CD14-positive monocyte (primary cell): Measurements from ENCODE around the gene GSTT4. TPM values are rescaled to one million over a fixed set of nuclear protein-coding genes. Genes with fewer than 3 reads are reported as not detected.

Experiments used
- DNase-seq, 3 donors: peaks; one replicate each; pipeline ENCODE4 v3.0.0-alpha.2; 2011 to 2022
- H2AFZ ChIP-seq: 2 replicates; pipeline ENCODE4 v1.6.0; 2012; ENCODE audit warnings: mild to moderate bottlenecking, low read depth, low read length, inconsistent platforms; ENCODE audit not compliant: insufficient read depth, poor library complexity, severe bottlenecking
- H3K27ac ChIP-seq, 2 donors: 1 replicate in 1 of 2; 2 replicates in 1 of 2; pipeline ENCODE4 v1.5.1; 2012 to 2013; ENCODE audit warnings: low read length in 2 of 2, control low read depth in 1 of 2, inconsistent platforms in 1 of 2, low read depth in 1 of 2, mild to moderate bottlenecking in 1 of 2
- H3K27me3 ChIP-seq, 2 donors: one replicate each; pipeline versions ENCODE4 v1.6.0 to v1.6.1; 2011 to 2013; ENCODE audit warnings: low read length in 2 of 2; ENCODE audit not compliant: control insufficient read depth in 2 of 2, insufficient read depth in 2 of 2
- H3K36me3 ChIP-seq, 2 donors: replicated peaks in 1 of 2; 1 replicate in 1 of 2; 2 replicates in 1 of 2; pipeline versions ENCODE4 v1.5.1 to v1.6.1; 2012 to 2013; ENCODE audit warnings: low read length in 2 of 2, control low read depth in 1 of 2, inconsistent platforms in 1 of 2, mild to moderate bottlenecking in 1 of 2; ENCODE audit not compliant: insufficient read depth in 2 of 2, control insufficient read depth in 1 of 2
- H3K4me1 ChIP-seq, 2 donors: 1 replicate in 1 of 2; 2 replicates in 1 of 2; pipeline versions ENCODE4 v1.5.1 to v1.6.1; 2012 to 2013; ENCODE audit warnings: low read length in 2 of 2, control low read depth in 1 of 2, inconsistent platforms in 1 of 2, mild to moderate bottlenecking in 1 of 2, moderate library complexity in 1 of 2; ENCODE audit not compliant: insufficient read depth in 2 of 2, control insufficient read depth in 1 of 2
- H3K4me2 ChIP-seq: replicated peaks from 2 replicates; pipeline ENCODE3; 2012; ENCODE audit warnings: low read length, moderate library complexity, mild to moderate bottlenecking; ENCODE audit not compliant: poor library complexity, severe bottlenecking; ENCODE audit errors: extremely low read depth
- H3K4me3 ChIP-seq, 3 experiments: fragments of 200-600 bp in 1 of 3; sonication (generic) in 1 of 3; replicated peaks in 1 of 3; 1 replicate in 2 of 3; 2 replicates in 1 of 3; pipeline ENCODE4 v1.5.1; 2011 to 2013; ENCODE audit warnings: low read length in 3 of 3, mild to moderate bottlenecking in 3 of 3, control low read depth in 2 of 3, low read depth in 2 of 3, inconsistent platforms in 1 of 3, moderate library complexity in 1 of 3
- H3K79me2 ChIP-seq: 2 replicates; pipeline ENCODE4 v1.6.0; 2012; ENCODE audit warnings: mild to moderate bottlenecking, control low read depth, inconsistent platforms, low read length, moderate library complexity; ENCODE audit not compliant: insufficient read depth
- H3K9ac ChIP-seq: 2 replicates; pipeline ENCODE4 v1.6.0; 2017; ENCODE audit warnings: low read length, mild to moderate bottlenecking; ENCODE audit not compliant: insufficient read depth, poor library complexity, severe bottlenecking
- H3K9me3 ChIP-seq, 2 donors: replicated peaks in 1 of 2; 1 replicate in 1 of 2; 2 replicates in 1 of 2; pipeline versions ENCODE4 v1.5.1 to v1.6.1; 2012 to 2013; ENCODE audit warnings: low read length in 2 of 2, control low read depth in 1 of 2; ENCODE audit not compliant: control insufficient read depth in 1 of 2, insufficient read depth in 1 of 2
- H4K20me1 ChIP-seq: 2 replicates; pipeline ENCODE4 v1.6.0; 2012; ENCODE audit warnings: mild to moderate bottlenecking, low read length, control low read depth, moderate library complexity; ENCODE audit not compliant: insufficient read depth
- H3K27ac Mint-ChIP-seq, 7 donors: one replicate each; pipeline ENCODE4 v1.8.0; 2020; ENCODE audit warnings: mild to moderate bottlenecking in 7 of 7, mixed read lengths in 7 of 7, moderate library complexity in 6 of 7, inconsistent platforms in 2 of 7
- H3K27me3 Mint-ChIP-seq, 3 donors: one replicate each; pipeline ENCODE4 v1.8.0; 2021 to 2022; ENCODE audit warnings: low read depth in 3 of 3, mild to moderate bottlenecking in 3 of 3, mixed read lengths in 3 of 3, moderate library complexity in 3 of 3, inconsistent platforms in 1 of 3
- H3K36me3 Mint-ChIP-seq, 2 donors: one replicate each; pipeline ENCODE4 v1.8.0; 2020; ENCODE audit warnings: mixed read lengths in 2 of 2, inconsistent platforms in 1 of 2, mild to moderate bottlenecking in 1 of 2
- H3K4me1 Mint-ChIP-seq: one replicate; pipeline ENCODE4 v1.8.0; 2020; ENCODE audit warnings: mild to moderate bottlenecking, mixed read lengths
- H3K4me3 Mint-ChIP-seq, 2 donors: one replicate each; pipeline ENCODE4 v1.8.0; 2020; ENCODE audit warnings: mild to moderate bottlenecking in 2 of 2, mixed read lengths in 2 of 2, moderate library complexity in 1 of 2
- H3K9me3 Mint-ChIP-seq, 7 donors: one replicate each; pipeline ENCODE4 v1.8.0; 2020 to 2022; ENCODE audit warnings: mixed read lengths in 7 of 7, mild to moderate bottlenecking in 6 of 7, moderate library complexity in 6 of 7, inconsistent platforms in 2 of 7
- WGBS: methylation state at CpG from one replicate; pipeline ENCODE4 v1.1.5; 2013; ENCODE audit warnings: missing lambda C conversion rate; ENCODE audit not compliant: insufficient coverage; 5-methylcytosine and 5-hydroxymethylcytosine counted together
- intact Hi-C, 2 donors: fragments of 100-400 bp; cut with micrococcal nuclease; formaldehyde crosslinking; loops; one replicate each; pipeline versions ENCODE4 v1.15.0 to v1.15.1; 2023
- polyA plus RNA-seq, 3 donors: library from polyadenylated mRNA; depleted of rRNA in 1 of 3; unstranded in 2 of 3; stranded (reverse) in 1 of 3; fragments of 300-500 nt in 2 of 3; fragments of >200 nt in 1 of 3; fragmentation: Illumina TruSeq in 2 of 3; gene quantifications; 1 replicate in 2 of 3; 2 replicates in 1 of 3; pipeline ENCODE4 v1.2.3, GENCODE V29; 2012 to 2021
- TF ChIP-seq, protein P1 (sequence below): fragments of 200-600 bp; IDR thresholded peaks from one replicate; pipeline ENCODE4 v1.8.0; 2022; ENCODE audit warnings: antibody characterized with exemption, mild to moderate bottlenecking

Gene GSTT4
- polyA plus RNA-seq, 3 donors = not detected

DNA sequence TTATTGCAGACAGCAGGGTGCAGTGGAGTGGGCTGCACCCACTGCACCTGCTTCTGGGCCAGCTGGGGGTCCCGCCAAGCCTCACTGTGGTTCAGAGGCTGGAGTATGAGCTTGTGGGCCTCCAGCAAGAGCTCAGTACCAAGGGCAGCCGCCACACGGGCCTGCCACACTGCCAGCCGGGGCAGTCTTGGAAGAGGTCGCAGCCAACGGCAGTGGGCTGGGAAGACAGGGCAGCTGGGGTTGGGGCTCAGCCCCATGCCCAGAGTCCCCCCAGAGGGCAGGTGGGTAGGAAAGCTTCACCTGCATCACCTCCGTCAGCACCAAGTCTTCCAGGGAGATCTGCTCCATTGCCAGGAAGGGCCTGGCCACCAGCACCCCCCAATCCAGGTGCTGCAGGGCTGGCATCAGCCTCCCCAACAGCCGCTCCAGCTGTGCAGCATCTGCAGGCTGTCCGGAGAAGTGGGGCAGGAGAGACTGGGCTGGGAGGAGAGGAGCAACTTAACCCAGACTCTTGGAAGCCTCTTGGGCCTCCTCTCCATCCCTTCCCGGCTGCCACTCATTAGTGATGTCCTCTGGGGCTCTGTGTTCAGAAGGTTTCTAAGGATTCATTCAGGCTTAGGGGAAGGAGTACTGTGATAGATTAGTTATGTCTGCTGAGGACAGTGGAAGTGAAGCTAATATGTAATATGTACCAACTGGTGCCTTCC, 1.1 kb upstream of the GSTT4 start:
- Histone ChIP-seq H3K27me3 (no peaks in the 10 kb centered on the region), H3K9me3 (no peaks in the 10 kb centered on the region), H3K4me2 (no peak overlapping the region), H3K79me2 (peaks cover 2% of the 10 kb centered on the region), H3K27ac (no peak overlapping the region), H2AFZ (no peak overlapping the region), H3K4me3 (no peak overlapping the region), H4K20me1 (no peaks in the 10 kb centered on the region), H3K4me1 (no peaks in the 10 kb centered on the region), H3K9ac (no peak overlapping the region), H3K36me3 (no peaks in the 10 kb centered on the region)
- Mint-ChIP-seq H3K27me3 (peaks cover 3 to 7% (median 4%) of the 10 kb centered on the region in 3 donors), H3K4me1 (peaks cover 4% of the 10 kb centered on the region), H3K9me3 (peaks cover 0 to 3% (median 0%) of the 10 kb centered on the region in 7 donors), H3K27ac (no peak overlapping the region), H3K4me3 (no peak overlapping the region), H3K36me3 (no peaks in the 10 kb centered on the region)
- intact Hi-C loops = loop anchor here in 1 of 2 donors (5.0 kb wide), 1 partner anchor 69 kb away; no protein-coding TSS in a partner anchor
- DNase-seq = no peak
- TF ChIP-seq, protein P1, sequence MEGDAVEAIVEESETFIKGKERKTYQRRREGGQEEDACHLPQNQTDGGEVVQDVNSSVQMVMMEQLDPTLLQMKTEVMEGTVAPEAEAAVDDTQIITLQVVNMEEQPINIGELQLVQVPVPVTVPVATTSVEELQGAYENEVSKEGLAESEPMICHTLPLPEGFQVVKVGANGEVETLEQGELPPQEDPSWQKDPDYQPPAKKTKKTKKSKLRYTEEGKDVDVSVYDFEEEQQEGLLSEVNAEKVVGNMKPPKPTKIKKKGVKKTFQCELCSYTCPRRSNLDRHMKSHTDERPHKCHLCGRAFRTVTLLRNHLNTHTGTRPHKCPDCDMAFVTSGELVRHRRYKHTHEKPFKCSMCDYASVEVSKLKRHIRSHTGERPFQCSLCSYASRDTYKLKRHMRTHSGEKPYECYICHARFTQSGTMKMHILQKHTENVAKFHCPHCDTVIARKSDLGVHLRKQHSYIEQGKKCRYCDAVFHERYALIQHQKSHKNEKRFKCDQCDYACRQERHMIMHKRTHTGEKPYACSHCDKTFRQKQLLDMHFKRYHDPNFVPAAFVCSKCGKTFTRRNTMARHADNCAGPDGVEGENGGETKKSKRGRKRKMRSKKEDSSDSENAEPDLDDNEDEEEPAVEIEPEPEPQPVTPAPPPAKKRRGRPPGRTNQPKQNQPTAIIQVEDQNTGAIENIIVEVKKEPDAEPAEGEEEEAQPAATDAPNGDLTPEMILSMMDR = no peak
- WGBS = 84% methylated on average over 8 of the region's 10 CpGs

- Histone ChIP-seq H4K20me1 (no peaks in the 10 kb centered on the region), H3K4me1 (no peaks in the 10 kb centered on the region), H3K27ac (no peak overlapping the region), H3K27me3 (no peaks in the 10 kb centered on the region), H2AFZ (no peak overlapping the region), H3K36me3 (no peaks in the 10 kb centered on the region), H3K9ac (no peak overlapping the region), H3K4me2 (no peak overlapping the region), H3K4me3 (no peak overlapping the region), H3K9me3 (no peaks in the 10 kb centered on the region), H3K79me2 (no peaks in the 10 kb centered on the region)
- TF ChIP-seq, protein P1 = no peak
- Mint-ChIP-seq H3K9me3 (no peaks in the 10 kb centered on the region), H3K27me3 (peaks cover 4 to 7% (median 6%) of the 10 kb centered on the region in 3 donors), H3K36me3 (no peaks in the 10 kb centered on the region), H3K4me3 (no peak overlapping the region), H3K4me1 (no peaks in the 10 kb centered on the region), H3K27ac (no peak overlapping the region)
- intact Hi-C loops = no loop called here
- no peak for DNase-seq
- 89% methylated on average over 8 of the region's 9 CpGs for WGBS
Observed at GRCh38 chr22:24003887-24004286, 1.4 kb downstream of the GSTT4 start.
